HepG2 (cell line): Measurements from ENCODE around the gene ARHGEF3. TPM values are rescaled to one million over a fixed set of nuclear protein-coding genes. Genes with fewer than 3 reads are reported as not detected.

Experiments used
- ATAC-seq: fragments of 200-7000 bp; cut with Tn5 transposase; 3 replicates; pipeline ENCODE4 v1.9.1; 2020; ENCODE audit warnings: mild to moderate bottlenecking, moderate library complexity
- BruUV-seq: library from RNA; stranded (reverse); fragments of 400-500 nt; replicated peaks from 2 replicates; lab custom pipeline; 2021; lab: Mats Ljungman, UMichigan
- CTCF ChIA-PET: fragments of 300-600 bp; formaldehyde crosslinking; extraction: SDS; loops from one replicate; lab custom pipeline; 2021; ENCODE audit warnings: low total read pairs, inconsistent platforms, low intra/inter-chr PET ratio; lab: Yijun Ruan, JAX
- POLR2A ChIA-PET: fragments of 350-600 bp; sonication (Branson Sonifier 250); formaldehyde crosslinking; loops from one replicate; lab custom pipeline; 2020; ENCODE audit warnings: antibody characterized with exemption, inconsistent platforms; lab: Yijun Ruan, JAX
- DNase-seq: peaks from one replicate; pipeline ENCODE4 v3.0.0-alpha.2; 2015; ENCODE audit warnings: low spot score
- FAIRE-seq: peaks from 3 replicates; lab custom pipeline; 2011; peaks lifted over from hg19 to GRCh38; lab: Jason Lieb, UNC
- H2AFZ ChIP-seq: one replicate; pipeline ENCODE4 v1.6.1; 2011; ENCODE audit warnings: low read length, inconsistent platforms
- H3K27ac ChIP-seq: fragments of 300-600 bp; 3 replicates; pipeline ENCODE4 v1.8.0; 2011; ENCODE audit warnings: mixed run types, mild to moderate bottlenecking, mixed read lengths, low read length, inconsistent platforms; ENCODE audit not compliant: insufficient read depth; ENCODE audit errors: extremely low read length
- H3K27me3 ChIP-seq, 2 experiments: fragments of 200-600 bp in 1 of 2; 2 replicates in 1 of 2; 3 replicates in 1 of 2; pipeline versions ENCODE4 v1.6.0 to v1.8.0; 2011; ENCODE audit warnings: low read length in 2 of 2, mild to moderate bottlenecking in 2 of 2, moderate library complexity in 2 of 2, inconsistent platforms in 1 of 2; ENCODE audit not compliant: insufficient read depth in 2 of 2, control insufficient read depth in 1 of 2
- H3K36me3 ChIP-seq, 2 experiments: fragments of 200-600 bp in 1 of 2; replicated peaks in 1 of 2; 2 replicates in 1 of 2; 3 replicates in 1 of 2; pipeline versions ENCODE4 v1.5.1 to v1.8.0; 2011; ENCODE audit warnings: low read length in 2 of 2, inconsistent platforms in 1 of 2; ENCODE audit not compliant: insufficient read depth in 2 of 2, control insufficient read depth in 1 of 2
- H3K4me1 ChIP-seq: 2 replicates; pipeline ENCODE4 v1.5.1; 2012; ENCODE audit warnings: low read length, inconsistent platforms; ENCODE audit not compliant: insufficient read depth
- H3K4me2 ChIP-seq: 2 replicates; pipeline ENCODE4 v1.6.0; 2011; ENCODE audit warnings: low read depth, low read length, inconsistent platforms
- H3K4me3 ChIP-seq, 3 experiments: fragments of 200-600 bp in 1 of 3; sonication (generic), shearing (Covaris generic) in 1 of 3; replicated peaks in 1 of 3; 2 replicates each; pipeline ENCODE4 v1.5.1; 2011 to 2016; ENCODE audit warnings: low read length in 3 of 3, inconsistent platforms in 2 of 3, low read depth in 2 of 3, mild to moderate bottlenecking in 2 of 3, control low read depth in 1 of 3, mixed read lengths in 1 of 3; ENCODE audit not compliant: insufficient read depth in 1 of 3
- H3K79me2 ChIP-seq: one replicate; pipeline ENCODE4 v1.6.1; 2011; ENCODE audit warnings: low read length, inconsistent platforms; ENCODE audit not compliant: insufficient read depth
- H3K9ac ChIP-seq: 2 replicates; pipeline ENCODE4 v1.6.0; 2011; ENCODE audit warnings: mild to moderate bottlenecking, low read depth, low read length, inconsistent platforms; ENCODE audit not compliant: insufficient read depth
- H3K9me3 ChIP-seq: 2 replicates; pipeline ENCODE4 v1.5.1; 2012; ENCODE audit warnings: mild to moderate bottlenecking, low read length
- H4K20me1 ChIP-seq: 2 replicates; pipeline ENCODE4 v1.6.0; 2011; ENCODE audit warnings: inconsistent platforms, mild to moderate bottlenecking, low read length, moderate library complexity; ENCODE audit not compliant: insufficient read depth
- BRCA1 ChIP-seq: sonication (generic); formaldehyde crosslinking; IDR thresholded peaks from 2 replicates; pipeline ENCODE4 v1.4.0; 2020; ENCODE audit warnings: missing genetic modification reagents
- ZBTB7B ChIP-seq: sonication (generic); formaldehyde crosslinking; IDR thresholded peaks from 2 replicates; pipeline ENCODE4 v1.4.0; 2020; ENCODE audit warnings: missing genetic modification reagents
- ZNF543 ChIP-seq: sonication (generic); formaldehyde crosslinking; IDR thresholded peaks from 2 replicates; pipeline ENCODE4 v1.4.0; 2020; ENCODE audit warnings: mild to moderate bottlenecking, missing genetic modification reagents
- ZNF605 ChIP-seq: sonication (generic); formaldehyde crosslinking; IDR thresholded peaks from 2 replicates; pipeline ENCODE4 v1.8.0; 2022; ENCODE audit warnings: mild to moderate bottlenecking, missing genetic modification reagents
- ZNF761 ChIP-seq: sonication (generic); formaldehyde crosslinking; conservative IDR thresholded peaks from 2 replicates; pipeline ENCODE4 v1.4.0; 2020; ENCODE audit warnings: mild to moderate bottlenecking, missing genetic modification reagents
- ZNF772 ChIP-seq: sonication (generic); formaldehyde crosslinking; IDR thresholded peaks from 2 replicates; pipeline ENCODE4 v1.5.0; 2020; ENCODE audit warnings: mild to moderate bottlenecking, missing genetic modification reagents
- WGBS: methylation state at CpG from one replicate; pipeline ENCODE4 v1.1.6; 2017; ENCODE audit warnings: low lambda C conversion rate; 5-methylcytosine and 5-hydroxymethylcytosine counted together
- in situ Hi-C: cut with HindIII; loops from 2 replicates; pipeline ENCODE4 v1.10.0; 2017; ENCODE audit warnings: low pct_unique_long_range_greater_than_20kb; ENCODE audit not compliant: extremely low pct_ligation_motif_present
- intact Hi-C: fragments of 100-400 bp; cut with micrococcal nuclease; formaldehyde crosslinking; loops from one replicate; pipeline ENCODE4 v1.10.0; 2022; ENCODE audit not compliant: unreplicated experiment
- polyA plus RNA-seq, 8 experiments: library from polyadenylated mRNA; depleted of rRNA in 3 of 8; stranded (reverse) in 7 of 8; unstranded in 1 of 8; fragments of >200 nt; fragmentation: Illumina TruSeq in 4 of 8; extraction: Trizol in 4 of 8; gene quantifications; 2 replicates each; pipeline versions ENCODE4 v1.2.1 to v1.2.3, GENCODE V29; 2011 to 2016; ENCODE audit warnings: low read depth in 4 of 8, missing spikeins in 1 of 8, mixed read lengths in 1 of 8; ENCODE audit not compliant: insufficient read depth in 1 of 8
- total RNA-seq, 5 experiments: library from RNA; depleted of rRNA; stranded (reverse); fragments of >200 nt; fragmentation: Illumina TruSeq; extraction: Trizol; gene quantifications; 2 replicates each; pipeline ENCODE4 v1.2.3, GENCODE V29; 2016; ENCODE audit warnings: low read depth in 1 of 5
- TF ChIP-seq, protein P1 (sequence below): sonication (generic); formaldehyde crosslinking; IDR thresholded peaks from 2 replicates; pipeline ENCODE4 v1.5.0; 2020; ENCODE audit warnings: missing genetic modification reagents
- TF ChIP-seq, protein P2 (sequence below): sonication (generic); formaldehyde crosslinking; IDR thresholded peaks from 2 replicates; pipeline ENCODE4 v1.4.0; 2020; ENCODE audit warnings: missing genetic modification reagents, borderline replicate concordance

Gene ARHGEF3
- total and polyA plus RNA-seq, 2 of the 13 experiments (the other 11 are each of a cell fraction or from before 2014, with no cell fraction given) = 14.8 to 23.1 TPM

DNA sequence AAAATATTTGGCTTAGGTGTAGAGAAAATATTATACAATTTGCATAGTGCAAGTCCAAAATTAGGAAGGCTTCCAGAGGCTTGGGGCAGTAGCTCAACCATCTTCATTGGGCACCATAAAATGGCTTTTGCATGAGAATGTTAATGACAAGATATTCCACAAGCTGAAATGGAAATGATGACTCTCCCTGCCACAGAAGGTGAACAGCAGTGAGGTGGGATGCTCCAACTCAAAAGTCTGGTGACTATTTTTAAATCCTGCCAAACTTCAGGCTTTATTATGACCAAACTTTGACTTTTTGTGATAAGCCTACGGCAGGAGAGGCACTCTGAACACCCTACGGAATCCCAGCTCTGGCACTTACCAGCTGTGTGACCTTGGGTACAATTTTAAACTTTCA is 37.6 kb downstream of the ARHGEF3 start:
- no TSS peak for BruUV-seq
- TF ChIP-seq ZBTB7B (CRISPR knock-in tag) (no peak), ZNF772 (no peak), ZNF543 (no peak), ZNF605 (CRISPR knock-in tag) (no peak), BRCA1 (no peak)
- TF ChIP-seq, protein P1, sequence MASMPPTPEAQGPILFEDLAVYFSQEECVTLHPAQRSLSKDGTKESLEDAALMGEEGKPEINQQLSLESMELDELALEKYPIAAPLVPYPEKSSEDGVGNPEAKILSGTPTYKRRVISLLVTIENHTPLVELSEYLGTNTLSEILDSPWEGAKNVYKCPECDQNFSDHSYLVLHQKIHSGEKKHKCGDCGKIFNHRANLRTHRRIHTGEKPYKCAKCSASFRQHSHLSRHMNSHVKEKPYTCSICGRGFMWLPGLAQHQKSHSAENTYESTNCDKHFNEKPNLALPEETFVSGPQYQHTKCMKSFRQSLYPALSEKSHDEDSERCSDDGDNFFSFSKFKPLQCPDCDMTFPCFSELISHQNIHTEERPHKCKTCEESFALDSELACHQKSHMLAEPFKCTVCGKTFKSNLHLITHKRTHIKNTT (CRISPR knock-in tag) = no peak
- TF ChIP-seq, all 625 proteins: peak for 0
- no peak for ATAC-seq

DNA sequence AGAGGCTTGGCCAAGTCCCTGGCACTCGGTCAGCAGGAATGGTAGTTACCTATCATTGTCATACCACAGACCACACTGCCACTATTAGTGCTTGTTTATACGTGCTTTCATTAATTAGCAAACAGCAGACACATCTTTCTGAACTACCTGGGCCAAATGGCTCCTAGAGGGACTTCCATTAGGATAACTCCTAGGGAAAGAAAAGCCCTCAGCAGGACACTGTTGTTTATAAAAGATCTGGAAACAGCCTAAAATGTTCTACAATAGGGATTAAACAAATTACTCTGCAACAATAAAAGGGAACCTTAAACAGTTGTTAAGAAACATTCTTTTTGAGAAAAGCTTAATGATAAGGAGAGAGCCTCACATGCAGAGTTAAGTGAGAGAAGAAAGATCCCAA is 38.5 kb downstream of the ARHGEF3 start:
- FAIRE-seq (no peak), DNase-seq (no peak)
- Histone ChIP-seq H3K4me1 (peaks cover 16% of the 10 kb centered on the region), H3K36me3 (peaks cover 3 to 9% of the 10 kb centered on the region in 2 experiments; a peak in 4 of 5 replicates), H3K27ac (no peak overlapping the region), H3K79me2 (peaks cover 6% of the 10 kb centered on the region), H3K27me3 (no peaks in the 10 kb centered on the region), H2AFZ (no peak overlapping the region), H3K4me3 (no peak overlapping the region), H3K9ac (no peak overlapping the region), H3K4me2 (no peak overlapping the region)
- POLR2A ChIA-PET = no interaction called here
- 100% methylated on average over 2 of the region's 2 CpGs for WGBS
- in situ Hi-C loops (no loop called here), intact Hi-C loops (no loop called here)
- TF ChIP-seq, protein P2, sequence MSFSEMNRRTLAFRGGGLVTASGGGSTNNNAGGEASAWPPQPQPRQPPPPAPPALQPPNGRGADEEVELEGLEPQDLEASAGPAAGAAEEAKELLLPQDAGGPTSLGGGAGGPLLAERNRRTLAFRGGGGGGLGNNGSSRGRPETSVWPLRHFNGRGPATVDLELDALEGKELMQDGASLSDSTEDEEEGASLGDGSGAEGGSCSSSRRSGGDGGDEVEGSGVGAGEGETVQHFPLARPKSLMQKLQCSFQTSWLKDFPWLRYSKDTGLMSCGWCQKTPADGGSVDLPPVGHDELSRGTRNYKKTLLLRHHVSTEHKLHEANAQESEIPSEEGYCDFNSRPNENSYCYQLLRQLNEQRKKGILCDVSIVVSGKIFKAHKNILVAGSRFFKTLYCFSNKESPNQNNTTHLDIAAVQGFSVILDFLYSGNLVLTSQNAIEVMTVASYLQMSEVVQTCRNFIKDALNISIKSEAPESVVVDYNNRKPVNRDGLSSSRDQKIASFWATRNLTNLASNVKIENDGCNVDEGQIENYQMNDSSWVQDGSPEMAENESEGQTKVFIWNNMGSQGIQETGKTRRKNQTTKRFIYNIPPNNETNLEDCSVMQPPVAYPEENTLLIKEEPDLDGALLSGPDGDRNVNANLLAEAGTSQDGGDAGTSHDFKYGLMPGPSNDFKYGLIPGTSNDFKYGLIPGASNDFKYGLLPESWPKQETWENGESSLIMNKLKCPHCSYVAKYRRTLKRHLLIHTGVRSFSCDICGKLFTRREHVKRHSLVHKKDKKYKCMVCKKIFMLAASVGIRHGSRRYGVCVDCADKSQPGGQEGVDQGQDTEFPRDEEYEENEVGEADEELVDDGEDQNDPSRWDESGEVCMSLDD = no peak
- TF ChIP-seq ZNF761 (CRISPR knock-in tag) = no peak
- TF ChIP-seq, all 625 proteins: peak for 0
- CTCF ChIA-PET = no interaction called here
- ATAC-seq = no peak
- Histone ChIP-seq H3K9me3 (no peaks in the 10 kb centered on the region), H4K20me1 (no peaks in the 10 kb centered on the region)
- BruUV-seq = no TSS peak

More for the DNA sequence above, 37.6 kb downstream of the ARHGEF3 start:
- intact Hi-C loops (no loop called here), in situ Hi-C loops (no loop called here)
- FAIRE-seq (no peak), DNase-seq (no peak)
- 90% methylated on average over 2 of the region's 2 CpGs for WGBS
- ChIA-PET CTCF (no interaction called here), POLR2A (no interaction called here)
- Histone ChIP-seq H3K79me2 (peaks cover 6% of the 10 kb centered on the region), H3K9me3 (no peaks in the 10 kb centered on the region), H3K4me1 (peaks cover 6% of the 10 kb centered on the region), H3K9ac (no peak overlapping the region), H4K20me1 (no peaks in the 10 kb centered on the region), H3K4me3 (no peak overlapping the region), H3K27me3 (no peaks in the 10 kb centered on the region), H3K4me2 (no peak overlapping the region), H3K27ac (no peak overlapping the region), H3K36me3 (peaks cover 4 to 17% of the 10 kb centered on the region in 2 experiments), H2AFZ (no peak overlapping the region)
